CD8-positive, alpha-beta memory T cell (primary cell): ENCODE measurements around the gene BGLAP. TPM values are rescaled to one million over a fixed set of nuclear protein-coding genes. Genes with fewer than 3 reads are reported as not detected.

Experiments used
- CTCF ChIA-PET: fragments of 350-600 bp; sonication (Branson Sonifier 250); formaldehyde crosslinking; loops from one replicate; lab custom pipeline; 2021; ENCODE audit warnings: antibody characterized with exemption; lab: Charles Lee
- POLR2A ChIA-PET: fragments of 350-600 bp; sonication (Branson Sonifier 250); formaldehyde crosslinking; loops from one replicate; lab custom pipeline; 2021; ENCODE audit warnings: antibody characterized with exemption; lab: Charles Lee
- DNase-seq, 5 donors: peaks; one replicate each; pipeline versions ENCODE4 v3.0.0 to v3.0.0-alpha.2; 2020 to 2022; ENCODE audit warnings: mixed read lengths in 1 of 5
- H3K27ac ChIP-seq: one replicate; pipeline ENCODE4 v1.7.0; 2013; ENCODE audit warnings: low read depth, mild to moderate bottlenecking, low read length, moderate library complexity
- H3K27me3 ChIP-seq: 2 replicates; pipeline ENCODE4 v1.7.0; 2013; ENCODE audit warnings: low read length, mild to moderate bottlenecking; ENCODE audit not compliant: insufficient read depth, poor library complexity, severe bottlenecking
- H3K36me3 ChIP-seq: 2 replicates; pipeline ENCODE4 v1.7.0; 2013; ENCODE audit warnings: mild to moderate bottlenecking, low read length, moderate library complexity; ENCODE audit not compliant: insufficient read depth
- H3K4me1 ChIP-seq: 2 replicates; pipeline ENCODE4 v1.7.0; 2013; ENCODE audit warnings: mild to moderate bottlenecking, low read length, moderate library complexity; ENCODE audit not compliant: insufficient read depth
- H3K4me3 ChIP-seq: 2 replicates; pipeline ENCODE4 v1.7.0; 2013; ENCODE audit warnings: mild to moderate bottlenecking, low read length
- H3K9me3 ChIP-seq: 2 replicates; pipeline ENCODE4 v1.7.0; 2013; ENCODE audit warnings: mild to moderate bottlenecking, low read length
- H3K27ac Mint-ChIP-seq, 8 donors: one replicate each; pipeline ENCODE4 v1.8.0; 2020 to 2021; ENCODE audit warnings: mixed read lengths in 8 of 8, mild to moderate bottlenecking in 6 of 8, inconsistent platforms in 3 of 8, moderate library complexity in 3 of 8
- H3K27me3 Mint-ChIP-seq, 2 donors: one replicate each; pipeline ENCODE4 v1.8.0; 2020 to 2021; ENCODE audit warnings: mixed read lengths in 2 of 2, mild to moderate bottlenecking in 1 of 2, moderate library complexity in 1 of 2
- H3K36me3 Mint-ChIP-seq, 3 donors: one replicate each; pipeline ENCODE4 v1.8.0; 2020 to 2021; ENCODE audit warnings: mixed read lengths in 3 of 3, inconsistent platforms in 1 of 3, mild to moderate bottlenecking in 1 of 3
- H3K4me1 Mint-ChIP-seq, 3 donors: one replicate each; pipeline ENCODE4 v1.8.0; 2020 to 2021; ENCODE audit warnings: mixed read lengths in 3 of 3, inconsistent platforms in 1 of 3, mild to moderate bottlenecking in 1 of 3
- H3K4me3 Mint-ChIP-seq, 7 donors: one replicate each; pipeline ENCODE4 v1.8.0; 2020 to 2021; ENCODE audit warnings: mixed read lengths in 7 of 7, mild to moderate bottlenecking in 6 of 7, moderate library complexity in 4 of 7, inconsistent platforms in 2 of 7
- H3K9me3 Mint-ChIP-seq, 5 donors: one replicate each; pipeline ENCODE4 v1.8.0; 2020 to 2022; ENCODE audit warnings: mixed read lengths in 5 of 5, mild to moderate bottlenecking in 3 of 5, moderate library complexity in 2 of 5, inconsistent platforms in 1 of 5
- polyA plus RNA-seq: library from polyadenylated mRNA; unstranded; fragments of 300-500 nt; fragmentation: Illumina TruSeq; gene quantifications from one replicate; pipeline ENCODE4 v1.2.3, GENCODE V29; 2021
- total RNA-seq, 2 experiments: library from RNA; stranded (reverse); gene quantifications; one replicate each; pipeline ENCODE4 v1.2.3, GENCODE V29; 2021

The BGLAP gene
- total and polyA plus RNA-seq, 3 experiments from 2014 or later, result 0.97 to 1.5 TPM; not detected in 1

GRCh38 chr1:156276532-156276931 is 34.5 kb downstream of the BGLAP start:
- Histone ChIP-seq H3K27me3 (no peaks in the 10 kb centered on the region), H3K4me1 (peaks cover 9% of the 10 kb centered on the region), H3K27ac (no peak overlapping the region), H3K4me3 (no peak overlapping the region), H3K36me3 (peaks cover 65% of the 10 kb centered on the region), H3K9me3 (no peaks in the 10 kb centered on the region)
- H3K4me3 Mint-ChIP-seq, result no peak overlapping the region
- no peak for DNase-seq
- peaks cover 18 to 23% (median 22%) of the 10 kb centered on the region in 3 donors for H3K4me1 Mint-ChIP-seq
- CTCF ChIA-PET, result no interaction called here
- H3K36me3 Mint-ChIP-seq, result peaks cover 10 to 79% (median 18%) of the 10 kb centered on the region in 3 donors
- no peaks in the 10 kb centered on the region for H3K27me3 Mint-ChIP-seq
- no peaks in the 10 kb centered on the region for H3K9me3 Mint-ChIP-seq
- POLR2A ChIA-PET, result no interaction called here
- peak overlapping the region in 1 of 8 donors; percentile 63 for H3K27ac Mint-ChIP-seq

DNA sequence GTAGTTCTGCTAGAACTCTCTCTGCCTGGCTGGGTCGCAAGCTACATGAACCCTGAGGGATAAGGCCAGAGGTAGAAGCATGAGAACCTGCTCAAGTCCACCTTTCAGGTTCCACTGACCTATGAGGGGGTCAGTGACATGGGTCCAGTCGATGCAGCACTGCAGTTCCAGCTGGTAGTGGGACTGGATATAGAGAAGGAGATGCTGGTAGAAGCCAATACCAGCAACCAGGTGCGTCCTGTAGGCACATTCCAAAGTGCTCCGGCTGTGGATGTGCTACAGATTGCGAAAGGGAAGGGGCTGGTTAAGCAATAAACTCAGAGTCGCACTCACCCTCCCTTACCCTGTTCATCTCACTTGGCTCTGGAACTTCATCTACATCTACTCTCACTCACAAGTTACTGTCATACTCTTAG is 35.0 kb downstream of the BGLAP start:
- Histone ChIP-seq H3K9me3 (no peaks in the 10 kb centered on the region), H3K36me3 (peaks cover 61% of the 10 kb centered on the region), H3K27ac (no peak overlapping the region), H3K27me3 (no peaks in the 10 kb centered on the region), H3K4me3 (no peak overlapping the region), H3K4me1 (peaks cover 13% of the 10 kb centered on the region)
- Mint-ChIP-seq H3K4me1 (peaks cover 21 to 27% (median 27%) of the 10 kb centered on the region in 3 donors), H3K27ac (peak overlapping the region in 1 of 8 donors; percentile 63), H3K4me3 (no peak overlapping the region), H3K9me3 (no peaks in the 10 kb centered on the region), H3K27me3 (no peaks in the 10 kb centered on the region), H3K36me3 (peaks cover 10 to 75% (median 16%) of the 10 kb centered on the region in 3 donors)
- POLR2A ChIA-PET, result no interaction called here
- CTCF ChIA-PET, result no interaction called here
- no peak for DNase-seq

- H3K4me3 ChIP-seq, result no peak overlapping the region
- peaks cover 35% of the 10 kb centered on the region for H3K36me3 ChIP-seq
- H3K9me3 Mint-ChIP-seq, result no peaks in the 10 kb centered on the region
- no peaks in the 10 kb centered on the region for H3K27me3 Mint-ChIP-seq
- no peak for DNase-seq
- no peak overlapping the region for H3K27ac ChIP-seq
- H3K4me1 ChIP-seq, result peaks cover 29% of the 10 kb centered on the region
- H3K4me1 Mint-ChIP-seq, result peaks cover 42 to 52% (median 45%) of the 10 kb centered on the region in 3 donors
- POLR2A ChIA-PET, result no interaction called here
- peak overlapping the region in 5 of 8 donors; percentile 3 to 58 (median 48) for H3K27ac Mint-ChIP-seq
- peak overlapping the region in 5 of 7 donors; percentile 10 to 95 (median 50) for H3K4me3 Mint-ChIP-seq
- no peaks in the 10 kb centered on the region for H3K9me3 ChIP-seq
- CTCF ChIA-PET, result interaction anchor here (3.6 kb wide), 1 partner anchor 7 kb away, joined by 11 read pairs; no protein-coding TSS in a partner anchor
- H3K27me3 ChIP-seq, result no peaks in the 10 kb centered on the region
- peaks cover 0 to 57% (median 3%) of the 10 kb centered on the region in 3 donors for H3K36me3 Mint-ChIP-seq
Observed at GRCh38 chr1:156279837-156280236, 37.9 kb downstream of the BGLAP start.

DNA sequence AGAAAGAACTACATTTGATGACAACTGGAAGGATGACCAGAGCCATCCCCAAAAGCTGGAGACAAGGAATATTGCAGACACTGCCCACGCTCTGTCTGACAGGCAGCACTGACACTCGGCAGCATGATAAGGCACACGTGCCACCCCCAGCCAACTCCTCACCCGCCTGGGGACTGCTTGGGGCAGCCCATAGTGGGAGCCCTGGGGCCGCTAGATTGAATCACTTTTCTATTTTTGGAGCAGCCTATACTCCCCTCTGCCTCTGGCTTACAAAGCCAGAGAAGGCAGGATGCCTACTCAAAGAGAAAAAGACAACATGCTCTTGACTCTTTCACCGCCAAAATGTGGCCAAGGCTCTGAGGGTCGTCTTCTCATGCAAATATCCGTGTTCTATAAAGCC is 39.3 kb downstream of the BGLAP start:
- Histone ChIP-seq H3K27ac (peak overlapping the region; percentile 74), H3K27me3 (no peaks in the 10 kb centered on the region), H3K9me3 (no peaks in the 10 kb centered on the region), H3K36me3 (peaks cover 25% of the 10 kb centered on the region), H3K4me1 (peaks cover 29% of the 10 kb centered on the region), H3K4me3 (peak overlapping the region; percentile 92)
- H3K27me3 Mint-ChIP-seq, result no peaks in the 10 kb centered on the region
- no peaks in the 10 kb centered on the region for H3K9me3 Mint-ChIP-seq
- peak overlapping the region; percentile 91 to 97 (median 95) for H3K4me3 Mint-ChIP-seq
- peaks cover 0 to 48% (median 2%) of the 10 kb centered on the region in 3 donors for H3K36me3 Mint-ChIP-seq
- peak overlapping the region; percentile 89 to 97 (median 94) for H3K27ac Mint-ChIP-seq
- peak in 4 of 5 donors; percentile 4 to 57 (median 15) for DNase-seq
- H3K4me1 Mint-ChIP-seq, result peaks cover 42 to 52% (median 45%) of the 10 kb centered on the region in 3 donors
- POLR2A ChIA-PET, result interaction anchor here (1.0 kb wide), 1 partner anchor 57 kb away, joined by 3 read pairs; the partner anchor contains the start of genes CCT3 and TSACC
- CTCF ChIA-PET, result interaction anchor here (1.1 to 3.6 kb wide), 3 partner anchors 8 to 165 kb away, joined by 3 to 11 read pairs (median 3); no protein-coding TSS in a partner anchor

DNA sequence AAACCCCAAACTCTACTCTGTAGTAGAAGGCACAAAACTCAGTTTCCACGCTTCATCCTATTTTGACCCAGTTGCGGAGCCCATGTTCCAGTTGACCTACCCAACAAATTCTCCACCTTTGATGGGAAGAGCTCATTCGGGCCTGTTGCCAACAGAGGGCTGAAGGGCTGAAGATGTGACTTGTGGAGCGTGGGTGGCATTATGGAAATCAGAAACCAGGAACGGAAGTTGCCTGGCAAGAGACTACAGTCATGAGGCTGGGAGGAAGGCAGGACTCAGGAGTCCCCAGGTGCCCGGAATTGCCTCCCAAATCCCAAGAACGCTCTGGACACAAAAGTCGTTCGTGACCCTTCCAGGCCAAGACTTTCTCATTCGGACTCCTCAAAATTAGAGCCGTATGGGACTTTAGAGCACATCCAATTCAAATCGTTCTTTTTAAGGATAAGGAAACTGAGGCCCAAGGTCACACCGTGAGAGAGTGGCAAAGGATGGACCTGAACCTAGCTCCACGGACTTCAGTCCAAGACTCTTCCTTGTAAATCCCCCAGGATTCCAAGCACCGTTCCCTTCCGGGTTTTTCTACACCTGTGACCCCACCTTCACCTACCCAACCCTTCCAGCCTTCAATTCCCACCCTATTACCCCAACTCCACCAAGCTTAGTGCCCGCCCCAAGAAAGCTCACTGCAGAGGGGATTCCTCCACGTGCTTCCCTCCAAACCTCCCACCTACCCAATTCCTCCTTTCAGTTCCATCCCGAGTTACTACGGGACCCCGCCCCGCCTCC is 39.9 kb downstream of the BGLAP start:
- Histone ChIP-seq H3K27ac (peak overlapping the region; percentile 74), H3K9me3 (no peaks in the 10 kb centered on the region), H3K4me1 (peaks cover 29% of the 10 kb centered on the region), H3K27me3 (no peaks in the 10 kb centered on the region), H3K4me3 (peak overlapping the region; percentile 92), H3K36me3 (peaks cover 19% of the 10 kb centered on the region)
- peaks cover 0 to 44% (median 2%) of the 10 kb centered on the region in 3 donors for H3K36me3 Mint-ChIP-seq
- peaks cover 42 to 52% (median 45%) of the 10 kb centered on the region in 3 donors for H3K4me1 Mint-ChIP-seq
- H3K27me3 Mint-ChIP-seq, result no peaks in the 10 kb centered on the region
- ChIA-PET POLR2A (interaction anchor here (0.6 to 2.5 kb wide), 10 partner anchors 8 to 453 kb away, joined by 3 to 25 read pairs (median 4); partner anchors contain the start of genes CCT3, GLMP, PMF1 and SLC25A44), CTCF (interaction anchor here (0.9 to 3.6 kb wide), 7 partner anchors 9 to 164 kb away, joined by 3 to 11 read pairs (median 4); no protein-coding TSS in a partner anchor)
- DNase-seq, result no peak
- peak overlapping the region; percentile 89 to 97 (median 94) for H3K27ac Mint-ChIP-seq
- H3K4me3 Mint-ChIP-seq, result peak overlapping the region; percentile 91 to 97 (median 95)
- no peaks in the 10 kb centered on the region for H3K9me3 Mint-ChIP-seq

DNA sequence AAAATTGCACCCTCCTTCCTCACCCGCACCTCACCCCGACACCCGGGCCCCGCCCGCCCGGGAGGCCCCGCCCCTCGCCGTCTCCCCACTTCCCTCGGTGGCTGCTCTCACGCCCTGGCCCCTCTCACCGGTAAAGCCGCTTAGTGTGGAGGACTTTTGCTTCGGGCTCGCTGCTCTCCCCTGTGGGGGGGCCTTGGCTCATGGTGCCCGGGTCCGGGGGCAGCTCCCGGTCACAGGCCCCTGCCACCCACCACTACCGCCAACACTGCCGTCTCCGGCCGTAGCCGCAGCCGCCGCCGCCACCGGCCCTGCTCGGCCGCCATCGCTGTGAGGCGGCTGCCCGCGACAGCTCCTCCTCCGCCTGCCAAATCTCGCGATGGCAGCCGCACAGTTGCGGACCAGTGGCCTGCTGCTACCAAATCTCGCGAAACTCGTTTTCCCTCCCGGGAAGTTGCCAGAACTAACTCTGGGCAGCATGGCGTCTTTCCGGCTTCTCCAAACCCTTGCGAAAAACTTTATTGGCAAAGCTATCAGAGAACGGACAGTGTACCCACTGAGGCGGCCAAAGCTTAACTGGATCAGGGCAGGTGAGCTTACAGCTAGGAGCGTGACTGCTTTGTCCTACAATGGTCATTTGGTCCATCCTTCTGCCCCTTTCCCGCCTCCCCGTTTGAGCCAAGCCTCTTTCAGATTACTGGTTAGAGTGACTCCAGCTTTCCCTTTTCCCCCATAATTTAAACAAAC is 40.7 kb downstream of the BGLAP start, which contains the start of gene SMG5:
TSS of gene SMG5 (minus strand) at position 347 of the 744 bp plus-strand sequence. CDS start at position 202, 145 bp downstream.
- Mint-ChIP-seq H3K27me3 (no peaks in the 10 kb centered on the region), H3K4me1 (peaks cover 42 to 51% (median 44%) of the 10 kb centered on the region in 3 donors), H3K36me3 (peaks cover 0 to 36% (median 0%) of the 10 kb centered on the region in 3 donors), H3K27ac (peak within 1 kb of the TSS; percentile 89 to 97 (median 94)), H3K9me3 (no peaks in the 10 kb centered on the region), H3K4me3 (peak within 1 kb of the TSS; percentile 91 to 97 (median 95))
- no peaks in the 10 kb centered on the region for H3K9me3 ChIP-seq
- DNase-seq, result peak; percentile 94 to 98 (median 96)
- H3K4me1 ChIP-seq, result peaks cover 29% of the 10 kb centered on the region
- H3K4me3 ChIP-seq, result peak within 1 kb of the TSS; percentile 92
- peaks cover 13% of the 10 kb centered on the region for H3K36me3 ChIP-seq
- H3K27me3 ChIP-seq, result no peaks in the 10 kb centered on the region
- ChIA-PET POLR2A (interaction anchor here (0.6 to 2.5 kb wide), 13 partner anchors 9 to 454 kb away, joined by 3 to 25 read pairs (median 4); partner anchors contain the start of genes GLMP, KHDC4, PMF1 and SLC25A44), CTCF (interaction anchor here (0.8 to 3.6 kb wide), 8 partner anchors 10 to 155 kb away, joined by 3 to 11 read pairs (median 4); no protein-coding TSS in a partner anchor)
- H3K27ac ChIP-seq, result peak within 1 kb of the TSS; percentile 74

DNA sequence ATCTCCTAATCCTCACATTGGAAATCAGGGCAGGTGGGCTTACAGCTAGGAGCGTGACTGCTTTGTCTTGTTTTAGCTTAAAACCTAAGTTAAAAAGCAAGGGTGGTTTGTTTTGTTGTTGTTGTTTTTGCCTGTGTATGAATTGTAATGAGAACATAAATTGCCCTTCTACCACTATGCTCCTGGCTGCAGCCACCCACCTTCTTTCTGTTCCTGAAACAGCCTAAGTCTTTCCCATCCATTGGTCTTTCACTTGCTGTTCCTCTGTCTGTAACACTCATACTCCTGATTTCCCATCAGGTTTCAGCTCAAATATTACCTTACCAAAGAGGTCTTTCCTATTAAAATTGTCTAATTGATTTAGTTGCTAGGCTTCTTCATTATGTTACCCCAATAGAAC is 41.5 kb downstream of the BGLAP start:
- Histone ChIP-seq H3K27me3 (no peaks in the 10 kb centered on the region), H3K27ac (no peak overlapping the region), H3K4me3 (peak overlapping the region; percentile 92), H3K36me3 (peaks cover 5% of the 10 kb centered on the region), H3K9me3 (no peaks in the 10 kb centered on the region), H3K4me1 (peaks cover 29% of the 10 kb centered on the region)
- Mint-ChIP-seq H3K9me3 (no peaks in the 10 kb centered on the region), H3K4me1 (peaks cover 39 to 48% (median 41%) of the 10 kb centered on the region in 3 donors), H3K27ac (peak overlapping the region; percentile 19 to 97 (median 94)), H3K27me3 (no peaks in the 10 kb centered on the region), H3K36me3 (peaks cover 0 to 28% (median 0%) of the 10 kb centered on the region in 3 donors), H3K4me3 (peak overlapping the region; percentile 91 to 97 (median 95))
- ChIA-PET CTCF (interaction anchor here (0.8 to 3.6 kb wide), 7 partner anchors 11 to 155 kb away, joined by 3 to 11 read pairs (median 4); no protein-coding TSS in a partner anchor), POLR2A (interaction anchor here (0.8 to 2.5 kb wide), 6 partner anchors 10 to 350 kb away, joined by 3 to 25 read pairs (median 4); partner anchors contain the start of genes GLMP, KHDC4, PMF1 and SLC25A44)
- DNase-seq, result no peak
